Coronary artery (tissue), 2 donors: ENCODE measurements around the gene ITGB3BP.

Source experiments
- DNase-seq: peaks from one replicate; pipeline ENCODE4 v3.0.0-alpha.2; 2017; ENCODE audit warnings: low spot score
- H3K27ac ChIP-seq, 2 donors: fragments of 200-600 bp; sonication (generic); one replicate each; pipeline ENCODE4 v1.5.1; 2016 to 2019
- H3K4me3 ChIP-seq: fragments of 200-600 bp; sonication (generic); 2 replicates; pipeline ENCODE4 v1.5.1; 2016; ENCODE audit warnings: mild to moderate bottlenecking, moderate library complexity
- TF ChIP-seq, protein P1 (sequence below): fragments of 200-600 bp; sonication (generic); IDR thresholded peaks from one replicate; pipeline ENCODE4 v1.5.1; 2019; ENCODE audit warnings: antibody characterized with exemption

ITGB3BP gene

DNA sequence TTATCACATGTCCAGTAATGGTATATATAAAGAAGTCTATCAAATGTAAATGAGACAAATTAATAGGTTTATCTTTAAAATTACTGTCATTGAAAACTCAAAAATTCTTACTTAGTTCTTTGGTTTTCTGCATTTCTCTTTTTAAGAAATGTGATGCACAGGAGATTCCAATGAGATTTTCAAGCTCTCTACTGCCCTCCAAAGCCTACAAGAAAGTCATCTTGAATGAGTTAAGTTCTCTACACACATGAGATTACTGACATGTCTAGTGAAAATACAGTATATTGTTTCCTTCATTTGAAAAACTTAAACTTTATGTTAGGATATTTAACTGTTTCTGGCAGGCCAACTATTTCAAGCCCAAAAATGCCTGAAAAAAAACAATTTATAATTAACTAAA lies 68.8 kb downstream of the ITGB3BP start:
- no peak overlapping the region for H3K27ac ChIP-seq
- DNase-seq = no peak
- TF ChIP-seq, protein P1, sequence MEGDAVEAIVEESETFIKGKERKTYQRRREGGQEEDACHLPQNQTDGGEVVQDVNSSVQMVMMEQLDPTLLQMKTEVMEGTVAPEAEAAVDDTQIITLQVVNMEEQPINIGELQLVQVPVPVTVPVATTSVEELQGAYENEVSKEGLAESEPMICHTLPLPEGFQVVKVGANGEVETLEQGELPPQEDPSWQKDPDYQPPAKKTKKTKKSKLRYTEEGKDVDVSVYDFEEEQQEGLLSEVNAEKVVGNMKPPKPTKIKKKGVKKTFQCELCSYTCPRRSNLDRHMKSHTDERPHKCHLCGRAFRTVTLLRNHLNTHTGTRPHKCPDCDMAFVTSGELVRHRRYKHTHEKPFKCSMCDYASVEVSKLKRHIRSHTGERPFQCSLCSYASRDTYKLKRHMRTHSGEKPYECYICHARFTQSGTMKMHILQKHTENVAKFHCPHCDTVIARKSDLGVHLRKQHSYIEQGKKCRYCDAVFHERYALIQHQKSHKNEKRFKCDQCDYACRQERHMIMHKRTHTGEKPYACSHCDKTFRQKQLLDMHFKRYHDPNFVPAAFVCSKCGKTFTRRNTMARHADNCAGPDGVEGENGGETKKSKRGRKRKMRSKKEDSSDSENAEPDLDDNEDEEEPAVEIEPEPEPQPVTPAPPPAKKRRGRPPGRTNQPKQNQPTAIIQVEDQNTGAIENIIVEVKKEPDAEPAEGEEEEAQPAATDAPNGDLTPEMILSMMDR = no peak

DNA sequence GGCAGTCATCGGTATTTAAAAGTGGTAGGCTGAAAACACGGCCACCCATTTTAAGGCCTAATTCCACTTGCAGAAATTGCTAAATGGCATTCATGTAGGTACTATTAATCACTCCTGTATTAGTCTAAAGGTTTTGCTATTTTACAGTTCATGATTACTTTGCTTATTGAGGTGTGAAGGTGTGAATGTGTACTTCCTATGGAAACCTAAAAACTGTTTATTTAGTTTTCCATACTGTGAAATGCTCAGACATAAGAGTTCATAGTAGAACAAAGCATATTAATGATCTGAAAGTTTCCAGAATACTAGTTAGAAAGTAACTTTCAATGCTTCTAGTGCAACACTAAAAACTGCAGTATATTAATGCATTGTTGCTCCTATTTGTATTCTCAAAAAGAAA lies 69.8 kb downstream of the ITGB3BP start:
- Histone ChIP-seq H3K27ac (no peak overlapping the region), H3K4me3 (no peak overlapping the region)
- DNase-seq = no peak
- TF ChIP-seq, protein P1 = no peak

More for the DNA sequence above, 68.8 kb downstream of the ITGB3BP start:
- H3K4me3 ChIP-seq = no peak overlapping the region

DNA sequence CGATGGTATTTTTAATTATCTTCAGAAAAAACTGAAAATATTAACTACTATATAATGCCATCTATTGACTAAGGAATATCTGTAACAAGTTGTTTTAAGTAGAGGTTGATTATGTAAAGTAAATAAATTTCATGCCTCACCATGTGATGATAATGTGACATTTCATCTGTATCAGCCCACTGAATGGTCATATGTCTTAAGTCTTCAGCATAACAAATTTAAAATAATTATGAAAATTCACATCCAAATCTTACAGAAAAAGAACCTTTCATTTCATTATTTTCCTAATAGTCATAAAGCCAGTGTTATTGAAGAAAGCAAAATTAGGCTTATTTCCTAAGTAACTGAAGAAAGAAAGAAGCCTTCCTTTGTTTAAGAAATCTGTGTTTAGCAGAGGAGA lies 72.6 kb downstream of the ITGB3BP start:
- TF ChIP-seq, protein P1 = no peak
- Histone ChIP-seq H3K4me3 (no peak overlapping the region), H3K27ac (no peak overlapping the region)
- no peak for DNase-seq

DNA sequence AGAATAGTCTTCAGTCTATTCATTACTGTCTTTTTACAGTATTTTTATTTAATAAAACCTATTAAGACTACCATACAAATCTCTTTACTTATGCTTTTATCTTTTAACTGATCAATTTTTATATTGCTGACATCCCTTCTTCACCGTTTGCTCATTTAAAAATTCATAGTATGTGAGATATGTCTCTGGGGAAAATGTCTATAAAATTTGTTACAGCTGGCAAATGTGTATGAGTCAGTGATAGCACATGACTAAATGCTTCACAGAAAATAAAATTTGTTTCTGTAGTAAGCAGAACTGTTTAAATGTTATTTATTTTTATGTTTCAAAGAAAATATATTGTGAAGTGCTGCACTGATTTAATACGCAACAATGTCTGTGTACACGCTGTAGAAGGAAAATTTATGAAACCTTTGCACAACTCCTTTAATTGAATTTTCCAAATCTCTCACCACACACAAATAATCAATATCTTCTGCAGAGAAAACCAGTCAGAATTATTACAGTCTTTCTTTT lies 74.2 kb downstream of the ITGB3BP start:
- TF ChIP-seq, protein P1 = no peak
- Histone ChIP-seq H3K4me3 (no peak overlapping the region), H3K27ac (no peak overlapping the region)
- no peak for DNase-seq

DNA sequence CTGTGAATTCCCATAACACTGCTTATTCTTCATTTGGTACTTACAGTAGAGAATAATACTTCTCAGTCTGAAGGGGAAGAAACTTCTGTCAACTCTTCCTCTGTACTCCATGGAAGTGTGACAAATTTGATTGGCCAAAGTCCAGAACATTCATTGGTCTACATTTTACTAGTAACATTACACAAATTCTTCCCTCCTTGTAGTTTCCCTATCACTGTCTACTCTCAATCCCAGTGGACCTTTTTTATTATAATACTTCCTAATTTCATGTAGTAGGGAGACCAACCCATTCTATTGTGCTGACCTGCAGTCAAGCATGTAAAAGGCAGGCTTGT lies 80.9 kb downstream of the ITGB3BP start:
- H3K27ac ChIP-seq = no peak overlapping the region
- H3K4me3 ChIP-seq = no peak overlapping the region
- TF ChIP-seq, protein P1 = no peak

DNA sequence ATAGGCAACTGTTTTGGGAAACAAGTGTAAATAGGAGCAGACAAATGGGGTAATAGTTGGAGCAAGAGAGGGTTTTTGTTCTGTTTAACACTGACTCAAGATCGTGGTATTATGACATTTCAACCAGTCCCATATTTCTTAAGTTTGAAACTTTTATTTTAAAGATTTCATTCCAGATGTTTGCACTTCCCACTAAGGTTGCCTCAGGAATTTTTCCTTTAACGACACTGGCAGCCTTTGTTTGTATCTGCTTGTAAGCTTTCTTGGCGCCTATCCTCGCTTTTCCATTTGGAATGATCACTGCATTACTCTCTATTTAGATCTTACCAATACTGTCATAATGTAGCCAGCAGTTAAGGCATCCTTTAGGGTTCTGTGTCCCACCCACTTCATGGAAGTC lies 87.9 kb downstream of the ITGB3BP start:
- Histone ChIP-seq H3K4me3 (no peak overlapping the region), H3K27ac (no peak overlapping the region)
- DNase-seq = no peak
- TF ChIP-seq, protein P1 = no peak

More for the DNA sequence above, 80.9 kb downstream of the ITGB3BP start:
- no peak for DNase-seq

DNA sequence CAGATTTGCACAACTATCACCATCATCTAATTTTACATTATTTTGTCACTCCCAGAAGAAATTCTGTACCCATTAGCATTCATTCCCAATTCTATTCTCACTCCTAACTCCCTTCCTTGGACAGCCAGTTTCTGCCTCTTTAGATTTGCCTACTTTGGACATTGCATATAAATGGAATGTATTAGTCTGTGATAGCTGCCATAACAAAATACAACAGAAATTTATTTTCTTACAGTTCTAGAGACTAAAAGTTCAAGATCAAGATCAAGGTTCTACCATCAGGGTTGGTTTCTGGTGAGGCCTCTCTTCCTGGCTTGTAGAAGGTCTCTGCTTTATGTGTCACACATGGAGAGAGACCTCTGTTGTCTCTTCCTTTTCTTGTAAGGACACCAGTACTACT lies 93.7 kb downstream of the ITGB3BP start:
- no peak for DNase-seq
- TF ChIP-seq, protein P1 = no peak
- H3K27ac ChIP-seq = no peak overlapping the region
- H3K4me3 ChIP-seq = no peak overlapping the region
